CD4-positive, alpha-beta T cell treated with Interleukin-2 at 100 ng/mL for 4 hours (primary cell): ENCODE results near the gene SLC25A28.

Source experiments
- DNase-seq: peaks from one replicate; pipeline ENCODE4 v3.0.0-alpha.2; 2020; ENCODE audit warnings: low spot score

The SLC25A28 gene

DNA sequence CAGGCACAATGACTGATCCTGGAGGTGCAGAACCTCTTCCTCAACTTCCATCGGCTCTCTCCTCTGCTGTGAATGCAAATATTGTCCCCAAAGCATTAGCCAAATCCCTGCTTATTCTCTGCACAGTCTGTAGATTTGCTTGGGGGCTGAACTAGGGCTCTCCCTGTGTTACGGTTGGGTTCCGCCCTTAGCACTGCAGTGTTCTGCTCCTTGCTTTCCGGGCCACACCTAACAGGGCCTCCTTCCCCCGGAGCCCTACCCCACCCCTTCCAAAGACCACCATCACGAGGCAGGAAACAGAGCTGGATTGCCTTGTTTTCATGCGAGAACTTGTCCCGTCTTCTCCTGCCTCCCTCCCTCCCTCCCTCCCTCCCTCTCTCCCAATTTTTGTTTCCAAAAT is 36.6 kb downstream of the SLC25A28 start:
- DNase-seq, result no peak

DNA sequence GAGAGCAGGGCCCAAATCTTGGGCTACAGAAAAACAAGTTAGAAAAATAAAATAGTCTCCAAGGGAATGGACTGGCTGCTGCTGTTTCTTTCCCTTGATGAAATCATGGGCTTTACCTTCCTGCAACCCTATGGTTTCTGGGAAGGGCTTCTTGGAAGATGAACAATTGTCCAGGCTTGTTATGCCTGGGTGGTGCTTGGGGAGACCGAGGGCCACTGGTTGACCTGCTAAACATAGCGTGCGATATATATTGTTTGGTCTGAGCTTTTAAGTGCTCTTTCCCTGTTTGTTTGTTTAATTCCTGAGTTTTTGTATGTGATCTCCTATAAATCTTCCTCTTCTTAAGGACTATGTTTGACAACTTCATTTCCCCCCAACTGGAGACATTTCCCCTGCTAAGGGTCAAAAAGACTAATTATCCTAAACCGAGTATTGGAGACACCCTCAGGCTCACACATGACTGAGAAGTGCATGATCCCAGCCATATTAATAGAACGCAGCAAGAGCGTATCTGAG is 37.9 kb downstream of the SLC25A28 start:
- DNase-seq, result no peak

- no peak for DNase-seq
These were observed 40.3 kb downstream of the SLC25A28 start for GRCh38 chr10:99579971-99580370.

GRCh38 chr10:99573790-99574189 is 46.4 kb downstream of the SLC25A28 start:
- no peak for DNase-seq

DNA sequence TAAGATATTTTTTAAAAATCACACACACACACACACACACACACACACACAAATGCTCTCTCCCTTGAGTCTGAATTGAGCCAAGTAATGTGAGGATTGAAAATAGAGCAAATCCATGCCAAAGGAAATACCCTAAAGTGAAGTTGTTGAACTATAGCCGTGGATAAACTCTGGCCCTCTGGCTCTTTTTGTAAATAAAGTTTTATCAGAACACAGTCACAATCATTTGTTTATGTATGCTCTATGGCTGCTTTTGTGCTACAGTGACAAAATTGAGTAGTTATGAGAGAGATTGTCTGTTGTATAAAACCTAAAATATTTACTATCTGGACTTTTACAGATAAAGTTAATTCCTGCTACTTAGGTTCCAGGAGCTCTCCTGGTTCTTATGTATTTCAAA is 48.4 kb downstream of the SLC25A28 start:
- no peak for DNase-seq

DNA sequence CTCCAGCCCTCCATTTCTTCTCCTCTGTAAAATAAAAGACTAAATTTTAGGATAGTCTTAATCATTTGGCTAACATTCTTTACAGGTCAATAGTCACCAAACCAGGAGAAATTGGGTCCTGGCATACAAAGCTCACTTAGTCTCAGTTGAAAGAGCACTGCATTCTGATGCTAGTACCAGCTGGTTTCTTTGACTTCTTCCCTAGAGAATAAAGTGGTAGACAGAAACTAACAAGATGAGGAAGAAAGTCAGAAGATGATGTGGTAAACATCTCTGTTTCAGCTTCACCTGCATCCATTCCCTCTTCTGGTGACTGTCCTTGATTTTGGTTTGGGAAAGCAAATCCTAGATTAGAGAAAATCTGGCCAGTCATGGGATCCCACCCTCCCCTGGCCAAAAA is 50.3 kb downstream of the SLC25A28 start:
- no peak for DNase-seq

DNA sequence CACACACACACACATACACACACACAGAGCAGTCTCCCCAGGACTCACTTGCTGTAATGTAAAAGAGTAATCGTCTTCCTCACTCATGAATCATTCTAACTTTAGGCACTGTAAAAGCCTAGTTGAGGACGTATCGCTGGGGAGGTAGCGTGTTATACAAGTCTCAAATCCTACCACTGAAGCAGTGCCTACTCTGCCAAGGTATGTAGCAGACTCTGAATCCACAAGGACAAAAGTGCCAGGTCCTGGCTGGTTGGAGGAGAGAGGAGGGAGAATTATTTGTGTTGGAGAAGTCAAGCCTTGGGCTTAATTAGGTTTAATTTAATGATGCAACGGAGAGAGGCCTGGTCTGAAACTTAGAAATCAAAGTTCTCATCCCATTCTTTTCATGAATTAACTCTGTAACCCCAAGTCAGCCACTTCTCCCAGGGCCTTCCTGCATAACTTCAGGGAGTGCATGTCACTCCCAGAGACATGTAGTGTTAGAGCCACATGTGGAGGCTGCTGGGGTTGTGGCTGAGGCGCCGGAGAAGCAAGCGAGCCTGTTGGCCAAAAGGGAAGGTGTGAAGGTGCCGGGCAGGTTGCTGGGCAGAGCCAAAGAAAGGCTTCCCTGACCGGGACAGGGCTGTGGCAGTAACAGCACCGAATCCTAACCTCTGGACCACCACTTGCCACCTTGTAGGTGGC is 50.8 kb downstream of the SLC25A28 start:
- DNase-seq, result no peak

- DNase-seq, result no peak
These were observed 55.1 kb downstream of the SLC25A28 start for GRCh38 chr10:99565166-99565565.

GRCh38 chr10:99564361-99564760 is 55.9 kb downstream of the SLC25A28 start:
- no peak for DNase-seq

DNA sequence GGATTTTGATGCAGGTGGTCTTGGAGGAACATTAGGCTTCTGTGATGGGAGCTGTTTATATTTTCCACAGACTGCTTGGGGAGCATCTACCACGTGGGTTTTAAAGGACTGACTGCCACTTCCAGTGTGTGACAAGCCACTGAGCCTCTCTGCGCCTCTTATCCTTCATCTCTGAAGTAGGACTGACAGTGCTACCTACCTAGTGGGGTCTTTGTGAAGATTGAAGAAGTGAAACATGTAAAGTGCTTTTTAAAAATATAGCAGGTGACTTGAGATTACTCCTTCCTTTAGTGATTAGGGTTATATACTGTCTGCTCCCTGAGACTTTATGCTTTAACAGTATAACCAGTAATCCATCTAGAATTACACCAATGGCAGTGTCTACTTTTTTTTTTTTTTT is 57.6 kb downstream of the SLC25A28 start:
- no peak for DNase-seq
